ENCODE measurements around the gene FAM78A. TPM values are rescaled to one million over a fixed set of nuclear protein-coding genes. Genes with fewer than 3 reads are reported as not detected.

The FAM78A gene
- total RNA-seq, 1 experiment from 2014 or later = 0.84 TPM

Other genes with a start within 250 kb of the FAM78A start
- 5.6 and 6.5 TPM in 2 replicates for gene AIF1L, start 180.0 kb downstream of the FAM78A start, total RNA-seq (2021)
- gene NUP214, start 150.9 kb downstream of the FAM78A start, total RNA-seq (2021) = 59.7 and 64.2 TPM in 2 replicates
- not detected in 2 replicates for gene PLPP7, start 13.2 kb upstream of the FAM78A start, total RNA-seq (2021)
- gene PRRC2B, start 117.6 kb upstream of the FAM78A start, total RNA-seq (2021) = 317 and 318 TPM in 2 replicates
- gene POMT1, start 226.4 kb upstream of the FAM78A start, total RNA-seq (2021) = 39.6 and 41.7 TPM in 2 replicates

Measured in A673 (cell line).